IMR-90 (cell line): ENCODE results near the gene ADAP2. TPM values are rescaled to one million over a fixed set of nuclear protein-coding genes. Genes with fewer than 3 reads are reported as not detected.

Source experiments
- ATAC-seq: fragments of 200-7000 bp; cut with Tn5 transposase; 2 replicates; pipeline ENCODE4 v1.9.1; 2020; ENCODE audit warnings: low read depth, mild to moderate bottlenecking, moderate library complexity
- BruUV-seq: library from RNA; stranded (reverse); fragments of 400-500 nt; replicated peaks from 2 replicates; lab custom pipeline; 2021; lab: Mats Ljungman, UMichigan
- CTCF ChIA-PET: fragments of 300-600 bp; formaldehyde crosslinking; extraction: SDS; loops from one replicate; lab custom pipeline; 2021; ENCODE audit warnings: antibody characterized with exemption; lab: Yijun Ruan, JAX
- POLR2A ChIA-PET: fragments of 300-600 bp; sonication (Branson Sonifier 250); formaldehyde crosslinking; loops from one replicate; lab custom pipeline; 2022; ENCODE audit warnings: antibody characterized with exemption; ENCODE audit not compliant: unreplicated experiment; lab: Charles Lee
- DNase-seq: peaks from one replicate; pipeline ENCODE4 v3.0.0; 2013
- H2AFZ ChIP-seq: replicated peaks from 2 replicates; pipeline ENCODE3; 2013; ENCODE audit warnings: low read length, mild to moderate bottlenecking; ENCODE audit not compliant: poor library complexity
- H2AK5ac ChIP-seq: 2 replicates; pipeline ENCODE4 v1.6.1; 2013; ENCODE audit warnings: low read depth, low read length, inconsistent platforms
- H2AK9ac ChIP-seq: replicated peaks from 2 replicates; pipeline ENCODE3; 2013; ENCODE audit warnings: mild to moderate bottlenecking, low read depth, low read length, moderate library complexity; ENCODE audit not compliant: poor library complexity
- H2BK120ac ChIP-seq: 2 replicates; pipeline ENCODE4 v1.6.1; 2013; ENCODE audit warnings: low read depth, low read length, inconsistent platforms
- H2BK15ac ChIP-seq: 3 replicates; pipeline ENCODE4 v1.6.1; 2013; ENCODE audit warnings: low read depth, low read length, inconsistent platforms
- H2BK20ac ChIP-seq: 2 replicates; pipeline ENCODE4 v1.6.1; 2013; ENCODE audit warnings: low read depth, mild to moderate bottlenecking, inconsistent platforms, low read length, moderate library complexity
- H2BK5ac ChIP-seq: 2 replicates; pipeline ENCODE4 v1.6.1; 2013; ENCODE audit warnings: mild to moderate bottlenecking, low read depth, low read length, inconsistent platforms; ENCODE audit not compliant: poor library complexity, severe bottlenecking
- H3K14ac ChIP-seq: replicated peaks from 2 replicates; pipeline ENCODE4 v1.6.1; 2013; ENCODE audit warnings: low read depth, low read length, inconsistent platforms
- H3K18ac ChIP-seq: 2 replicates; pipeline ENCODE4 v1.6.1; 2013; ENCODE audit warnings: low read depth, low read length, control low read depth
- H3K23ac ChIP-seq: 2 replicates; pipeline ENCODE4 v1.6.1; 2013; ENCODE audit warnings: low read depth, low read length, inconsistent platforms
- H3K27ac ChIP-seq: 2 replicates; pipeline ENCODE4 v1.5.1; 2013; ENCODE audit warnings: mild to moderate bottlenecking, control low read depth, low read length; ENCODE audit not compliant: insufficient read depth
- H3K27me3 ChIP-seq: 2 replicates; pipeline ENCODE4 v1.6.1; 2013; ENCODE audit warnings: low read length; ENCODE audit not compliant: control insufficient read depth, insufficient read depth
- H3K36me3 ChIP-seq: 2 replicates; pipeline ENCODE4 v1.6.1; 2013; ENCODE audit warnings: low read length, mixed read lengths; ENCODE audit not compliant: control insufficient read depth, insufficient read depth
- H3K4ac ChIP-seq: 2 replicates; pipeline ENCODE4 v1.6.1; 2013; ENCODE audit warnings: low read depth, low read length, inconsistent platforms
- H3K4me1 ChIP-seq: 2 replicates; pipeline ENCODE4 v1.6.1; 2013; ENCODE audit warnings: low read length, mixed read lengths; ENCODE audit not compliant: control insufficient read depth, insufficient read depth
- H3K4me2 ChIP-seq: 2 replicates; pipeline ENCODE4 v1.6.1; 2013; ENCODE audit warnings: low read depth, mild to moderate bottlenecking, control low read depth, low read length, moderate library complexity
- H3K4me3 ChIP-seq: 2 replicates; pipeline ENCODE4 v1.5.1; 2013; ENCODE audit warnings: low read depth, mild to moderate bottlenecking, control low read depth, low read length, moderate library complexity; ENCODE audit not compliant: insufficient read depth
- H3K56ac ChIP-seq: 2 replicates; pipeline ENCODE4 v1.6.1; 2013; ENCODE audit warnings: low read length, inconsistent platforms; ENCODE audit not compliant: insufficient read depth; ENCODE audit errors: extremely low read depth
- H3K79me1 ChIP-seq, 2 experiments: 2 replicates each; pipeline ENCODE4 v1.6.1; 2013; ENCODE audit warnings: low read length in 2 of 2, inconsistent platforms in 1 of 2, low read depth in 1 of 2
- H3K9ac ChIP-seq: 2 replicates; pipeline ENCODE4 v1.6.1; 2013; ENCODE audit warnings: low read depth, low read length, control low read depth
- H3K9me1 ChIP-seq: 2 replicates; pipeline ENCODE4 v1.6.1; 2013; ENCODE audit warnings: low read length, inconsistent platforms; ENCODE audit not compliant: insufficient read depth
- H3K9me3 ChIP-seq: 2 replicates; pipeline ENCODE4 v1.6.1; 2013; ENCODE audit warnings: low read length; ENCODE audit not compliant: control insufficient read depth, insufficient read depth
- H4K20me1 ChIP-seq: 2 replicates; pipeline ENCODE4 v1.6.1; 2013; ENCODE audit warnings: low read length, inconsistent platforms; ENCODE audit not compliant: insufficient read depth
- H4K5ac ChIP-seq: 2 replicates; pipeline ENCODE4 v1.6.1; 2013; ENCODE audit warnings: mild to moderate bottlenecking, low read depth, low read length, control low read depth
- H4K8ac ChIP-seq, 2 experiments: 2 replicates each; pipeline ENCODE4 v1.6.1; 2013; ENCODE audit warnings: low read depth in 2 of 2, low read length in 2 of 2, control low read depth in 1 of 2, inconsistent platforms in 1 of 2
- H4K91ac ChIP-seq: 2 replicates; pipeline ENCODE4 v1.6.1; 2013; ENCODE audit warnings: low read depth, low read length, inconsistent platforms; ENCODE audit not compliant: insufficient read depth
- BHLHE40 ChIP-seq: fragments of 150-350 bp; IDR thresholded peaks from 2 replicates; pipeline ENCODE4 v1.6.1; 2016; ENCODE audit warnings: mild to moderate bottlenecking, low read depth, low read length
- CHD1 ChIP-seq: IDR thresholded peaks from 2 replicates; pipeline ENCODE4 v1.6.1; 2012; ENCODE audit warnings: low read depth, low read length, improper control_type of control experiment
- ELK1 ChIP-seq: fragments of 150-350 bp; IDR thresholded peaks from 2 replicates; pipeline ENCODE4 v1.6.1; 2016; ENCODE audit warnings: low read depth, mild to moderate bottlenecking, low read length, moderate library complexity, borderline replicate concordance
- FOS ChIP-seq: fragments of 150-350 bp; IDR thresholded peaks from 2 replicates; pipeline ENCODE4 v1.6.1; 2016; ENCODE audit warnings: low read depth, low read length
- MAZ ChIP-seq: IDR thresholded peaks from 2 replicates; pipeline ENCODE4 v1.6.1; 2012; ENCODE audit warnings: low read depth, mild to moderate bottlenecking, low read length, improper control_type of control experiment, moderate library complexity, borderline replicate concordance
- MXI1 ChIP-seq: IDR thresholded peaks from 2 replicates; pipeline ENCODE4 v1.6.1; 2012; ENCODE audit warnings: low read depth, mild to moderate bottlenecking, low read length, moderate library complexity, borderline replicate concordance
- NFE2L2 ChIP-seq: fragments of 150-350 bp; IDR thresholded peaks from 2 replicates; pipeline ENCODE4 v1.6.1; 2016; ENCODE audit warnings: low read depth, mild to moderate bottlenecking, low read length
- POLR2A ChIP-seq: IDR thresholded peaks from 2 replicates; pipeline ENCODE4 v1.6.1; 2012; ENCODE audit warnings: mild to moderate bottlenecking, low read depth, low read length
- RAD21 ChIP-seq: IDR thresholded peaks from 2 replicates; pipeline ENCODE4 v1.6.1; 2012; ENCODE audit warnings: low read length, improper control_type of control experiment
- RFX5 ChIP-seq: IDR thresholded peaks from 2 replicates; pipeline ENCODE4 v1.8.0; 2012; ENCODE audit warnings: low read depth, mild to moderate bottlenecking, low read length, moderate library complexity
- SMC3 ChIP-seq: fragments of 150-350 bp; IDR thresholded peaks from 2 replicates; pipeline ENCODE4 v1.6.1; 2016; ENCODE audit warnings: low read depth, mild to moderate bottlenecking, antibody characterized with exemption, low read length, moderate library complexity
- USF2 ChIP-seq: fragments of 150-350 bp; IDR thresholded peaks from 2 replicates; pipeline ENCODE4 v1.6.1; 2017; ENCODE audit warnings: mild to moderate bottlenecking, antibody characterized with exemption, low read length, low read depth
- WGBS, 2 experiments: methylation state at CpG; one replicate each; pipeline versions ENCODE4 v1.1.5 to v1.1.7; 2013; ENCODE audit warnings: missing lambda C conversion rate in 2 of 2; ENCODE audit not compliant: insufficient read length in 1 of 2; ENCODE audit errors: extremely low coverage in 2 of 2; 5-methylcytosine and 5-hydroxymethylcytosine counted together
- dilution Hi-C: fragments of 300-500 bp; cut with HindIII; formaldehyde crosslinking; loops from one replicate; pipeline ENCODE4 v1.14.3; 2018; ENCODE audit warnings: low sequenced_read_pairs; ENCODE audit not compliant: unreplicated experiment
- in situ Hi-C: fragments of 300-500 bp; cut with MboI; formaldehyde crosslinking; loops from 3 replicates; pipeline ENCODE4 v1.14.3; 2019; ENCODE audit warnings: low sequenced_read_pairs, inconsistent platforms, mixed read lengths
- intact Hi-C: fragments of 100-400 bp; cut with micrococcal nuclease; formaldehyde crosslinking; loops from 2 replicates; pipeline ENCODE4 v1.10.0; 2022
- polyA plus RNA-seq, 3 experiments: library from polyadenylated mRNA; depleted of rRNA; stranded (reverse); fragments of >200 nt; gene quantifications; 2 replicates each; pipeline ENCODE4 v1.2.3, GENCODE V29; 2012; ENCODE audit warnings: low replicate concordance in 1 of 3
- total RNA-seq: library from RNA; depleted of rRNA; stranded (reverse); fragments of >200 nt; gene quantifications from 2 replicates; pipeline ENCODE4 v1.2.3, GENCODE V29; 2012
- TF ChIP-seq, protein P1 (sequence below): conservative IDR thresholded peaks from 2 replicates; pipeline ENCODE4 v1.5.1; 2012; ENCODE audit warnings: mild to moderate bottlenecking, low read depth, low read length, improper control_type of control experiment

The ADAP2 gene
- total and polyA plus RNA-seq, 2 of the 4 experiments (the other 2 are of a cell fraction) = 0.90 to 1.2 TPM

- in situ Hi-C loops (no loop called here), intact Hi-C loops (no loop called here), dilution Hi-C loops (no loop called here)
- peak overlapping the region; percentile 83 for H2BK5ac ChIP-seq
- H3K4me2 ChIP-seq = no peak overlapping the region
- peaks cover 13% of the 10 kb centered on the region for H3K27me3 ChIP-seq
- peak overlapping the region; percentile 85 for H2BK20ac ChIP-seq
- H4K20me1 ChIP-seq = no peaks in the 10 kb centered on the region
- H3K79me1 ChIP-seq = 0 out of 4 replicates have a peak, but pooled peaks cover 0 to 5% of the 10 kb centered on the region in 2 experiments
- peak overlapping the region; percentile 85; the same call in 1 of the 2 replicates for H2AK5ac ChIP-seq
- ATAC-seq (no peak), DNase-seq (peak; percentile 37)
- H3K4me3 ChIP-seq = no peak overlapping the region
- H3K4ac ChIP-seq = peak overlapping the region; percentile 83
- H3K14ac ChIP-seq = peak overlapping the region; percentile 62
- H3K23ac ChIP-seq = peak overlapping the region; percentile 60; the same call in 1 of the 2 replicates
- peak overlapping the region; percentile 73; the same call in 2 of the 3 replicates for H2BK15ac ChIP-seq
- H2AK9ac ChIP-seq = peak overlapping the region; percentile 58
- ChIA-PET CTCF (interaction anchor here (1.4 kb wide), 1 partner anchor 9 kb away, joined by 3 read pairs; no protein-coding TSS in a partner anchor), POLR2A (interaction anchor here (0.5 kb wide), 1 partner anchor 283 kb away, joined by 3 read pairs; no protein-coding TSS in a partner anchor)
- H4K5ac ChIP-seq = peak overlapping the region; percentile 14; the same call in 1 of the 2 replicates
- H2AFZ ChIP-seq = peak overlapping the region; percentile 95
- no peaks in the 10 kb centered on the region for H3K9me3 ChIP-seq
- H3K18ac ChIP-seq = peak overlapping the region; percentile 10; the same call in 1 of the 2 replicates
- no peak overlapping the region; the same call in 1 of the 2 replicates for H3K27ac ChIP-seq
- no peak for TF ChIP-seq NFE2L2
- TF ChIP-seq BHLHE40 = no peak
- no peak for TF ChIP-seq FOS
- no peak for TF ChIP-seq MXI1
- no peak for TF ChIP-seq USF2
- TF ChIP-seq, protein P1, sequence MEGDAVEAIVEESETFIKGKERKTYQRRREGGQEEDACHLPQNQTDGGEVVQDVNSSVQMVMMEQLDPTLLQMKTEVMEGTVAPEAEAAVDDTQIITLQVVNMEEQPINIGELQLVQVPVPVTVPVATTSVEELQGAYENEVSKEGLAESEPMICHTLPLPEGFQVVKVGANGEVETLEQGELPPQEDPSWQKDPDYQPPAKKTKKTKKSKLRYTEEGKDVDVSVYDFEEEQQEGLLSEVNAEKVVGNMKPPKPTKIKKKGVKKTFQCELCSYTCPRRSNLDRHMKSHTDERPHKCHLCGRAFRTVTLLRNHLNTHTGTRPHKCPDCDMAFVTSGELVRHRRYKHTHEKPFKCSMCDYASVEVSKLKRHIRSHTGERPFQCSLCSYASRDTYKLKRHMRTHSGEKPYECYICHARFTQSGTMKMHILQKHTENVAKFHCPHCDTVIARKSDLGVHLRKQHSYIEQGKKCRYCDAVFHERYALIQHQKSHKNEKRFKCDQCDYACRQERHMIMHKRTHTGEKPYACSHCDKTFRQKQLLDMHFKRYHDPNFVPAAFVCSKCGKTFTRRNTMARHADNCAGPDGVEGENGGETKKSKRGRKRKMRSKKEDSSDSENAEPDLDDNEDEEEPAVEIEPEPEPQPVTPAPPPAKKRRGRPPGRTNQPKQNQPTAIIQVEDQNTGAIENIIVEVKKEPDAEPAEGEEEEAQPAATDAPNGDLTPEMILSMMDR = no peak
- no peak for TF ChIP-seq RAD21
- TF ChIP-seq ELK1 = no peak
- no peak for TF ChIP-seq CHD1
- TF ChIP-seq POLR2A = no peak
- no peak for TF ChIP-seq SMC3
- no peak for TF ChIP-seq RFX5
- no peak for TF ChIP-seq MAZ
- H4K8ac ChIP-seq = peak overlapping the region; percentile 40 to 88
- no peak overlapping the region for H3K56ac ChIP-seq
- H4K91ac ChIP-seq = peak overlapping the region; percentile 91
- BruUV-seq = no TSS peak
- peaks cover 6% of the 10 kb centered on the region for H3K9me1 ChIP-seq
- H3K9ac ChIP-seq = no peak overlapping the region
- H2BK120ac ChIP-seq = peak overlapping the region; percentile 87
- no peaks in the 10 kb centered on the region for H3K36me3 ChIP-seq
- WGBS, 2 experiments = 100% methylated on average over 1 of the region's 11 CpGs; no CpG with 5 or more reads in 1 of the 2 experiments
- peaks cover 5% of the 10 kb centered on the region for H3K4me1 ChIP-seq
Measured at GRCh38 chr17:30920683-30921543, 832 bp upstream of the ADAP2 start.
